ENCODE measurements around the gene RALGAPA2.

GRCh38 chr20:20411836-20412235 lies 300.6 kb downstream of the RALGAPA2 start:
- TF ChIP-seq OSR1 (CRISPR knock-in tag; IDR thresholded peaks at IDR 0.05) = no peak
- no peak for TF ChIP-seq CSDC2 (CRISPR knock-in tag; IDR thresholded peaks at IDR 0.05)
- TF ChIP-seq, protein P1, sequence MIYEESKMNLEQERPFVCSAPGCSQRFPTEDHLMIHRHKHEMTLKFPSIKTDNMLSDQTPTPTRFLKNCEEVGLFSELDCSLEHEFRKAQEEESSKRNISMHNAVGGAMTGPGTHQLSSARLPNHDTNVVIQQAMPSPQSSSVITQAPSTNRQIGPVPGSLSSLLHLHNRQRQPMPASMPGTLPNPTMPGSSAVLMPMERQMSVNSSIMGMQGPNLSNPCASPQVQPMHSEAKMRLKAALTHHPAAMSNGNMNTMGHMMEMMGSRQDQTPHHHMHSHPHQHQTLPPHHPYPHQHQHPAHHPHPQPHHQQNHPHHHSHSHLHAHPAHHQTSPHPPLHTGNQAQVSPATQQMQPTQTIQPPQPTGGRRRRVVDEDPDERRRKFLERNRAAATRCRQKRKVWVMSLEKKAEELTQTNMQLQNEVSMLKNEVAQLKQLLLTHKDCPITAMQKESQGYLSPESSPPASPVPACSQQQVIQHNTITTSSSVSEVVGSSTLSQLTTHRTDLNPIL (CRISPR knock-in tag; IDR thresholded peaks at IDR 0.05; ENCODE audit: low read depth) = no peak
- TF ChIP-seq PATZ1 (CRISPR knock-in tag; IDR thresholded peaks at IDR 0.05; ENCODE audit: borderline replicate concordance) = no peak
- no peak for TF ChIP-seq TCF4 (CRISPR knock-in tag; IDR thresholded peaks at IDR 0.05; ENCODE audit: borderline replicate concordance)
